ENCODE data around the gene NT5C2. TPM values are rescaled to one million over a fixed set of nuclear protein-coding genes. Genes with fewer than 3 reads are reported as not detected.
A peak's percentile ranks its signal among the peaks of the same experiment; 100 is the strongest.

NT5C2 gene
- total and polyA plus RNA-seq, 2 donors = 68.5 to 85.2 TPM

- Histone ChIP-seq H3K4me3 (ENCODE audit: low read length in 2 of 2) (no peak overlapping the region), H3K27me3 (ENCODE audit: control insufficient read depth in 2 of 2, insufficient read depth in 1 of 2, low read length in 1 of 2) (no peaks in the 10 kb centered on the region), H3K36me3 (ENCODE audit: control insufficient read depth in 2 of 2, insufficient read depth in 2 of 2, low read length in 1 of 2) (no peaks in the 10 kb centered on the region), H3K9me3 (ENCODE audit: control insufficient read depth in 2 of 2, insufficient read depth in 1 of 2, low read length in 1 of 2) (no peaks in the 10 kb centered on the region), H3K27ac (ENCODE audit: low read depth in 1 of 2, low read length in 1 of 2) (no peak overlapping the region), H3K4me1 (ENCODE audit: control insufficient read depth in 2 of 2, insufficient read depth in 2 of 2, low read length in 2 of 2) (no peaks in the 10 kb centered on the region)
- WGBS = 98% methylated on average over 7 of the region's 7 CpGs
- no peak for DNase-seq (ENCODE audit: low read depth in 6 of 9, low spot score in 9 of 9)
Observed at GRCh38 chr10:103042908-103043307, 150.2 kb downstream of the NT5C2 start.

GRCh38 chr10:103042129-103042528 is 150.9 kb downstream of the NT5C2 start:
- 95% methylated on average over 5 of the region's 5 CpGs for WGBS
- Histone ChIP-seq H3K4me3 (ENCODE audit: low read length in 2 of 2) (no peak overlapping the region), H3K36me3 (ENCODE audit: control insufficient read depth in 2 of 2, insufficient read depth in 2 of 2, low read length in 1 of 2) (no peaks in the 10 kb centered on the region), H3K27me3 (ENCODE audit: control insufficient read depth in 2 of 2, insufficient read depth in 1 of 2, low read length in 1 of 2) (no peaks in the 10 kb centered on the region), H3K9me3 (ENCODE audit: control insufficient read depth in 2 of 2, insufficient read depth in 1 of 2, low read length in 1 of 2) (no peaks in the 10 kb centered on the region), H3K27ac (ENCODE audit: low read depth in 1 of 2, low read length in 1 of 2) (no peak overlapping the region), H3K4me1 (ENCODE audit: control insufficient read depth in 2 of 2, insufficient read depth in 2 of 2, low read length in 2 of 2) (no peaks in the 10 kb centered on the region)
- DNase-seq (ENCODE audit: low read depth in 6 of 9, low spot score in 9 of 9) = peak in 1 of 9 donors; percentile 5

GRCh38 chr10:103041391-103041790 is 151.7 kb downstream of the NT5C2 start:
- no peak overlapping the region for H3K27ac ChIP-seq (ENCODE audit: low read depth in 1 of 2, low read length in 1 of 2)
- H3K4me1 ChIP-seq (ENCODE audit: control insufficient read depth in 2 of 2, insufficient read depth in 2 of 2, low read length in 2 of 2) = no peaks in the 10 kb centered on the region
- DNase-seq (ENCODE audit: low read depth in 6 of 9, low spot score in 9 of 9) = no peak
- H3K9me3 ChIP-seq (ENCODE audit: control insufficient read depth in 2 of 2, insufficient read depth in 1 of 2, low read length in 1 of 2) = no peaks in the 10 kb centered on the region
- H3K4me3 ChIP-seq (ENCODE audit: low read length in 2 of 2) = no peak overlapping the region
- 98% methylated on average over 6 of the region's 6 CpGs for WGBS
- no peaks in the 10 kb centered on the region for H3K36me3 ChIP-seq (ENCODE audit: control insufficient read depth in 2 of 2, insufficient read depth in 2 of 2, low read length in 1 of 2)
- H3K27me3 ChIP-seq (ENCODE audit: control insufficient read depth in 2 of 2, insufficient read depth in 1 of 2, low read length in 1 of 2) = no peaks in the 10 kb centered on the region

- WGBS = 95% methylated on average over 4 of the region's 4 CpGs
- Histone ChIP-seq H3K27me3 (ENCODE audit: control insufficient read depth in 2 of 2, insufficient read depth in 1 of 2, low read length in 1 of 2) (no peaks in the 10 kb centered on the region), H3K4me1 (ENCODE audit: control insufficient read depth in 2 of 2, insufficient read depth in 2 of 2, low read length in 2 of 2) (no peaks in the 10 kb centered on the region)
Observed at GRCh38 chr10:103040418-103040817, 152.7 kb downstream of the NT5C2 start.

DNA sequence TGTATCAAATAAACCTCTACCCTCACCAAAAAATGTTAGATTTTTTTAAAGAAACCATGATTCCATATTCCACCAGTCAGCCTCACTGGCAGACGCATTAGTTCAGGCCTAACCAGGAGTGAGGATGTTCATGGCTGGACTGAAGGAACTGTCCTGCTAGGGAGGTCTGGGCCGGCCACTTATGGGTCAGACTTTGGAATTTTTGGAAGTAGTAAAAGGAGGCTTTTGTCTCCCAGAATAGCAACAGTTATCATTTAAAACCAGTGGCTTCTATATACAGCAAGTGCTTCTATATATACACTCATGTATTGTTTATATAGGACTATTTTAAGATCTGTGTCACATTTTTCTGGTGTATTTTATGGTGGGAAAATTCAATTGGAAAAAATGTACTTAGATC is 154.5 kb downstream of the NT5C2 start:
- DNase-seq (ENCODE audit: low read depth in 6 of 9, low spot score in 9 of 9) = no peak
- Histone ChIP-seq H3K27ac (ENCODE audit: low read depth in 1 of 2, low read length in 1 of 2) (no peak overlapping the region), H3K27me3 (ENCODE audit: control insufficient read depth in 2 of 2, insufficient read depth in 1 of 2, low read length in 1 of 2) (no peaks in the 10 kb centered on the region), H3K9me3 (ENCODE audit: control insufficient read depth in 2 of 2, insufficient read depth in 1 of 2, low read length in 1 of 2) (no peaks in the 10 kb centered on the region), H3K36me3 (ENCODE audit: control insufficient read depth in 2 of 2, insufficient read depth in 2 of 2, low read length in 1 of 2) (no peaks in the 10 kb centered on the region), H3K4me1 (ENCODE audit: control insufficient read depth in 2 of 2, insufficient read depth in 2 of 2, low read length in 2 of 2) (no peaks in the 10 kb centered on the region), H3K4me3 (ENCODE audit: low read length in 2 of 2) (no peak overlapping the region)
- 95% methylated on average over 2 of the region's 2 CpGs for WGBS

More at GRCh38 chr10:103040418-103040817, 152.7 kb downstream of the NT5C2 start:
- Histone ChIP-seq H3K9me3 (ENCODE audit: control insufficient read depth in 2 of 2, insufficient read depth in 1 of 2, low read length in 1 of 2) (no peaks in the 10 kb centered on the region), H3K27ac (ENCODE audit: low read depth in 1 of 2, low read length in 1 of 2) (no peak overlapping the region), H3K4me3 (ENCODE audit: low read length in 2 of 2) (no peak overlapping the region), H3K36me3 (ENCODE audit: control insufficient read depth in 2 of 2, insufficient read depth in 2 of 2, low read length in 1 of 2) (no peaks in the 10 kb centered on the region)
- DNase-seq (ENCODE audit: low read depth in 6 of 9, low spot score in 9 of 9) = no peak

Other genes starting within 250 kb of the NT5C2 start
- 0.05 TPM for gene RPEL1, start 52.6 kb upstream of the NT5C2 start, total RNA-seq
- gene RPEL1, start 52.6 kb upstream of the NT5C2 start, polyA plus RNA-seq = 0.02 TPM
- gene INA, start 83.9 kb upstream of the NT5C2 start, total RNA-seq = 0.94 TPM
- 0.98 TPM for gene INA, start 83.9 kb upstream of the NT5C2 start, polyA plus RNA-seq
- 9.1 TPM for gene PCGF6, start 157.9 kb upstream of the NT5C2 start, total RNA-seq
- 12.6 TPM for gene PCGF6, start 157.9 kb upstream of the NT5C2 start, polyA plus RNA-seq
- gene TAF5, start 174.7 kb upstream of the NT5C2 start, total RNA-seq = 9.4 TPM
- 5.1 TPM for gene TAF5, start 174.7 kb upstream of the NT5C2 start, polyA plus RNA-seq
- gene ATP5MK, start 203.2 kb upstream of the NT5C2 start, total RNA-seq = 464 TPM
- gene ATP5MK, start 203.2 kb upstream of the NT5C2 start, polyA plus RNA-seq = 772 TPM
- gene PDCD11, start 203.4 kb upstream of the NT5C2 start, total RNA-seq = 28.0 TPM
- 20.4 TPM for gene PDCD11, start 203.4 kb upstream of the NT5C2 start, polyA plus RNA-seq